GM21367 (cell line): ENCODE data around the gene ZNF362.

Experiments used
- ATAC-seq: cut with Tn5 transposase; IDR thresholded peaks from one replicate; pipeline ENCODE4 v1.9.1; 2021; ENCODE audit not compliant: unreplicated experiment

Gene ZNF362

DNA sequence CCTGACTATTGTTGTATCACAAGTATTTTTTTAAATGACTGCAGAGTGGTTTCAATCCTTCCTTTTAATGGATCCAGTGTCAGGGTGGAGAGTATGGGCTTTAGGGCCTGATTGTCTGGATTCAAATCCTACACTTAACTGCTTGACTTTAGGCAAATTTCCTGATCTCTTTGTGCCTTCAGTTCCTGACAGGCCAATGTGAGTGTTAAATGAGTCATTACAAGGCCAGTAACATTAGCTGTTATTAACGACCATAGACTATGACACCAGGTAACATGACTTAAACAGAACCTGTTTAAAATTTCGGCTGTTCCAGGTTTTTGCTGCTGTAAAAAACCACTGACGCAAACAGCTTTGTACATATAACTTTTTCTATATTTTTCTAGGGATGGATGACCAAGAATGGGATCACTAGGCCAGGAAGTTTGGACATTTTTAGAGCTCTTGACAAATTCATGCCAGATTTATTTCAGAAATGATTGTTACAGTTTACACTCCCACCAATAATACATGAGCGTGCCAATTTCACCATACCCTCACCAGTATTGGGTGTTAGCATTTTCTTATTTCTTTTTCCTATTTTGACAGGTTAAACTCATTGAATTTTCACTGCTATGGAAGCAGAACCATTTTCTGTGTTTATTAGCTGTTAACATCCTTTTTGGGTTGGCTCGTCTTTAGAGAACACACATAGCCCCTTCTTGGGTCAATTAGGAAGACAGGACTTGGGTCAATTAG, 11.3 kb downstream of the ZNF362 start:
- ATAC-seq = no peak

DNA sequence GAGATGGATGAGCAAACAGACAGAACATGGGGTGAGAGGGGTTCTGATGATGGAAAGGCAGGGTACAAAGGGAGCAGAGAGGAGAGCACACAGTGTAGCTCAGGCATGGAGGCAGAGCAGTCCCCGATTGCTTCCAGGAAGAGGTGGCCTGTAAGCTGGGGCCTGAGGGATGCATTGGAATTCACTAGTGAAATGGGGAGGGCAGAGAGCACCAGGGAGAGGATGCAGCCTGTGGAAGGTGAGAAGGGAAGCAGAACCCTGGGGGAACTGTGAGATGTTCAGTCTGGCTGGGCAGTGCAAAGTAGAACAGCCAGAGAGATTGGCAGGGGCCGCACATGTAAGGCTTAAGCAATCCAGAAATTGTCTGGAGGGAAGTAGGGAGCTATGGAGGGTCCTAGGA, 12.2 kb downstream of the ZNF362 start:
- ATAC-seq = no peak

DNA sequence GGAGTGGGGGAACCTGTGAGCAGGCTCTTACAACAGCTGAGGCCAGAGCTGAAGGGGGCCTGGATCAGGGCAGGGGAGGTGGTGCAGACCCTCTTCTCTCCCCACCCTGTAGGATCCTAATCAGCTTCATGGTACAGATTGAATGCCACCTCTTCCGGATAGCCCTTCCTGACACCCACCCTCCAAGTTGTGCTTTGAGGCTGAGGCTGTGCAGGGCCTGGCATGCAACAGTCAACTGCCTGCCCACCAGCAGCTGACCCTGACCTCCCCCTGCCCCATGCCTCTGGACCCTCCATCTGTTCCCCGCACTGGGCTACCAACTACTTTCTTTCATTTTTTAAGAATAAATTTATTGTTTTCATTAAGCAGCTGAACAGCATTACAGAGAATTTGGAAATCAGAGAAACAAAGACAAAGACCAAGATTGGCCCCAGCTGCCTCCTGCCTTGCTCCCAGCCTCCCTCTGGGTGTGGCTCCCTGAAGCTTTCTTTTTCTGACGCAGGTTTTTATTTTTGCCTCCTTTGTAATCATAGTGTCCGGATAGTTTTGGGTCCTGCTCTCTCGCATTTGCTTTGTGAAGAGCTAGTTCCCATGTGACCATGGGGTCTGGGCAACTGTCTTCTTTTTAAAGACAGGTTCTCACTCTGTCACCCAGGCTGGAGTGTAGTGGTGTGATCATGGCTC, 12.8 kb downstream of the ZNF362 start:
- no peak for ATAC-seq

DNA sequence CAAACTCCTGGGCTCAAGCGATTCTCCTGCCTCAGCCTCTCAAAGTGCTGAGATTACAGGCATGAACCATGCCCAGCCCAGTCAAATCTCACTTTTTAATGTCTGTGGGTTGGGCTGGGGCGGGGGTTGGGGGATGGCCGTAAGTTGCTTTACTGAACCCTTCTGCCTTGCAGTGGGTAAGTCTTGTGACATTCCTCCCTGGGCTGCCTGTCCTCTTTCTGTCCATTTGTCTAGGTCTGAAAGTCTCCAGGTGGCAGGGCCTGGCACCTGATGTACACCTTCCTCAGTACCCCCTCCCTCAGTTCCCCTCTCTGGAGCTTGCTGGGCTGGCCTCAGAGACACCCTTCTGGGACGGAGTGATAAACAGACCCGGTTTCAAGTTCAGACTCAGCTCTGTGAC, 13.3 kb downstream of the ZNF362 start:
- ATAC-seq = no peak

DNA sequence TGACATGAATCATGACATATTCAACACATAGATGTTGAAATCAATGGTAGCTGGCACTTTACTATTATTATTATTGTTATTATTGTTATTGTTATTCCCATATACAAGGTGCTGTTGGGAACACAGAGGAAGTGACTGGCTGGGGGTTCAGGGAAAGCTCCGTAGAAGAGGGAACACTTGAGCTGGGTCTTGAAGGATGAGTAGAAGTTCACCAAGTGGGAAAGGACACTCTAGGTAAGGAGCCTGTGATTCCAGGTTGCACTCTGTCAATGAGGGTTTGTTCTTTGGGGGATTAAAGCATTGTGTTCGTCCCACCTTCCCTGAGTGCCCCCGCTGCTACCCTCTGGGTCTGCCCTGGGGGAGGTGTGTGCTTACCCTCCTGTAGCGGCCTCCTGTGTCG, 14.1 kb downstream of the ZNF362 start:
- no peak for ATAC-seq

DNA sequence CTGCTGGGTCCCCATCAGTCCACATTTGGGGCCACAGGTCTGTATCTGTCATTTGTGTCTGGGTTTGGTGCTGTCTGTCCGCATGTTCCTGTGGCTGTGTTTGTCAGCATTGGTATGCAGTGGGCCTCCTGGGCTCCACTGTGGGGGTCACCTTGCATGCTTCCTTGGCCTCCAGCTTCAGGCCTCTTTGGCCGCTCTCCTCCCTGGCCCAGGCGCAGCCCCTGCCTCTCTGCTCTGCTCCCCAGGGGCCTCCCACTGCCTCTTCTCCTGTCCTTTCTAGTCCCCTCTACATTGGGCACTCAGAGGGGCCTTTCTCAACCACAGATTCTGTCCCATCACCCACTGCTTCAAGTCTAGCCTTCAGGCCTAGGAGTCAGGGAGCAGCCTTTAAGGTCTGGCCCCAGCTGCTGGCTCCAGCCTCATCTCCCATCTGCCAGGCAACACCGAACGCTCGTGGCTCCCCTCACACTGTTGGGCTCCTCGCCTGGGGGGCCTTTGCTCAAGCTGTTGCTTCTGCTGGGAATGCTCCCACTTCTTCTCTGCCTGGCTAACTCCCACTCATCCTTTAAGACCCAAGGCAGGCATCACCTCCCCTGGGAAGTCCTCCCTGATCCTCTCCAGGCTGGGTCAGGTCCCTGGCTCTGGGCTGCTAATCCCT, 14.6 kb downstream of the ZNF362 start:
- ATAC-seq = no peak

DNA sequence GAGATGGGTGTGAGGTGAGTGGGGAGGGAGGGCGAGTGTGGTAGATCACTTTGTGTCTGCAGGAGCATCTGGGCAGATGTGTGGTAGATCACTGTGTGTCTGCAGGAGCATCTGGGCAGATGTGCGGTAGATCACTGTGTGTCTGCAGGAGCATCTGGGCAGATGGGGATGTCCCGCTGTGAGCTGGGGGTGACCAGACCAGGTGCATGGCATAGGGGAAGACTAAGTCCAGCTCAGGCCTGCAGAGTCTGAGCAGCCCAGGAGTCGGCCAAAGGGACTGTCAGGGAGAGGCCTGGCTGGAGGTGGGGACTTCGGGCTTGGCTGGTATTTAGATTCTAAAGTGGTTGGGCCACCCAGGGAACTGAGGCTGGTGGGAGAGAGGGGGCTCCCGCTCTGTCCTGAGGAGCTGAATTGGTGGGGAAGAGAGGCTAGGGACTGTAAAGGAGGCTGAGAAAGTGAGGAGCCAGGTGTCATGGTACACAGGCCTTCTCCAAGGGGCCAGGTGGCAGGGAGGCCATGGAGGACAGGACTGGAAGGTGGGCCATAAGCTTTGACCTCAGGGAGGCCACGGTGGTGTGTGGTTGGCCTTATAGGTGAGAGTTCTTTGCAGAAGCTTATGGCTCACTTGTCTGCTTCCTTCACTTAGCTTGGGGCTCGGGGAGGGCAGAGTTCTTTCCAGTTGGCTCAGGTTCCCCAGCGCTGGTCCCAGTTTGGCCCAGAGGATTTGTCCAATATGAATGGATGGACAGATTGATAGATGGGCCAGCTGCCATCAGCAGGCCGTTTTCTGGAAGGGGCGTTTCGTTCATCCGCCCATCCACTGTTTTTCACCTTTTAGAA, 15.6 kb downstream of the ZNF362 start:
- ATAC-seq = no peak

DNA sequence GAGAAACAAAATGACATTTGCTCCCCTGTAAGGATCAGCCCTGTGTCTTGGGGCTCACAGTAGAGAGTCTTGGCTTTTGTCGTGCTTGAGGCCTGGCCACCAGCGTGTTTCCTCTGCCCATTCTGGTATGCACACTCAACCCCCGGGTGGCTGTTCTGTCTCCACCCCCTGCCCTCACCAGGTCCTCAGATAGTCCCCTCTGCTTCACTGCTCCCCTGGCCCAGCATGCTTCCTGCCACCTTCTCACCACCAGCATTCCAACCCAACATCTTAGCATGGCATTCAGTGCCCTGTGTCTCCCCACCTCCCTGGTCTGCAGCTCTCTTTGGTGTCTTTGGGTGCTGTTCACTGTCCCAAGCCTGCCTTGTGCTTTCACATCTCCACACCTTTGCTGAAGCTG, 16.2 kb downstream of the ZNF362 start:
- ATAC-seq = no peak

DNA sequence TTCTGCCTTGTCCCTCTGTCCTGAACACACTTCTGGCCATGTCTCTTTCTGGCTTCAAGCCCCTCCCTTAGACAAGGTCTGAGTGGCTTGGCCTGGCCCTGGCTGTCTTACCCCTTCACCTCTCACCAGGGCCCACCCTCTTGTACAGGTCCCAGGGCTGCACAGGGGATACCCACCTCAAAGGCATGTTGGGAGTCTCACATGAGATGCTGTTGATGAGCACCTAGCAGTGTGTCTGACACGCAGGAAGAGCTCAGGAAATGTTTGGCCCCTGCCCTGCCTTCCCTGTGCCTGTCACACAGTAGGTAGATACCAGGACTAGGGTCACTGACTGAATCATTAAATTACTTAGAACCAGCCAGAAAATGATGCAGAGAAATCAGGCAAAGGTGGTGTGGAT, 16.6 kb downstream of the ZNF362 start:
- no peak for ATAC-seq

DNA sequence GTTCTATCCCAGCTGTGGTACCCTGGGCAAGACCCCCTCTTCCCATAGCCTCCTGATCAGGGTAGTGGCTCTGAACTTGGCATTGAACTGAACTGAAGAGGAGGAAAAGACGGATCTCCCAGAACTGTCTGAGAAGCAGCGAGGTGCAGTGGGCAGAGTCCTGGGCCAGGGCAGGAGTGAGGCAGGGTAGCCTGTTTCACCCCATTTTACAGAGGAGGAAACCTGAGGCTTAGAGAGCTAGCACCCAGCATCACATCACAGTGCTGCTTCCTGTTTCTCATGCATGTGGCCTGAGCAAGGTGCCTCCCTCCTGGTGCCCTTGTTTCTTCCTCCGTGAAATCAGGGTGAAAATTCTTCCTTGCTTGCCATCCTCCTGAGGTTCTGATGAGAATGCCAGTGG, 17.1 kb downstream of the ZNF362 start:
- no peak for ATAC-seq

DNA sequence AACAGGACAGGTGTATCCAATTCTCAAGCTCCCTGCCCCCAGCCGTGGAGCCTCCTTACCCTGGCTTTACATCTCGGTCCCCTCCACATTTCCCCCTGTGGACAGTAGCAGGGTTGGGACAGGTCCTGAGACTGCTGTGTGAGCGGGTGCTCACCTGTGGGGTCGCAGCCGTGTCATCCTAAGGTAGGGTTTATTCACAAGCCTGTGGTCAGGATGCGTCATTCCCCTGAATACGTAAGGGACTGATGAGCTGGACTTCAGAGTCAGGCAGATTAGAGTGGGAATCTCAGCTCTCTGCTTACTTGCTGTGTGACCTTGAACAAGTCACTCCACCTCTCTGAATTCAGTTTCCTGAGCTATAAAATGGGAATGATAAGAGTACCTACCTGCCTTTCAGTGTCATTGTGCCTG, 17.7 kb downstream of the ZNF362 start:
- no peak for ATAC-seq

DNA sequence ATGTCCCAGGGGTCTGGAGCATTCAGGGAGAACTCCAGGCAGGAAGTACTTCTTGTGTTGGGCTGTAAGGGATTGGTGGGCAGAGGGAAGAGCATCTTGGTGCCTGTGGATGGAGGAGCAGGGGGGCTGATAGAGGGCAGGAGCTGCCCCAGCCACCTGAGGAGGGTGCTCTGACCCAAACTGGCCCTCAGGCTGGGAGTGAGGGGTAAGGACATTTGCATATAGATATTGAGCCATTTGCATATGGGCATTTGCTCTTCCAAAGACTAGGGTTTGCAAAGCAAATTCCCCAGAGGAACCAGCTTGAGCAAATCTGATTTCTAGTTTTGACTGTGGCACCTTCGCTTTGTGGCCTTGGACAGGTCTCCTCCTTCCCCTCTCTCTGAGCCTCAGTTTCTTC, 18.2 kb downstream of the ZNF362 start:
- no peak for ATAC-seq

DNA sequence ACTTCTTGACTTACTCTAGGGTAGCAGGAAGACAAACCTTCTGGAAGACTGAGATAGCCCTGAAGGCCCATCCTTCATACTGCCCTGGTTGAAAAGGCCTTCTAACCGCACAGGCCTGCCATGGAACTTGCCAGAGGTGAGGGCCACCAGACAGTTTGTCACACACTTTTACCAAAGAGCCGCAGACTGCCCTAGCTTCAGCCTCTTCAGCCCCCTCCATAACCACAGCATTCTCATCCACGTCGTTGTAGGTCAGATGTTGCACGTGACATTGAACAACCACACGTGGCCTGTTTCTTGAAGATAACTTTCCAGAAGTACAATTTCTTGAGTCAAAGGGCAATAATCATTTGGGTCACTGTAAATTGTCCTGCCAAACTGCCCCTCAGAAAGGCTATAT, 18.9 kb downstream of the ZNF362 start:
- ATAC-seq = no peak

DNA sequence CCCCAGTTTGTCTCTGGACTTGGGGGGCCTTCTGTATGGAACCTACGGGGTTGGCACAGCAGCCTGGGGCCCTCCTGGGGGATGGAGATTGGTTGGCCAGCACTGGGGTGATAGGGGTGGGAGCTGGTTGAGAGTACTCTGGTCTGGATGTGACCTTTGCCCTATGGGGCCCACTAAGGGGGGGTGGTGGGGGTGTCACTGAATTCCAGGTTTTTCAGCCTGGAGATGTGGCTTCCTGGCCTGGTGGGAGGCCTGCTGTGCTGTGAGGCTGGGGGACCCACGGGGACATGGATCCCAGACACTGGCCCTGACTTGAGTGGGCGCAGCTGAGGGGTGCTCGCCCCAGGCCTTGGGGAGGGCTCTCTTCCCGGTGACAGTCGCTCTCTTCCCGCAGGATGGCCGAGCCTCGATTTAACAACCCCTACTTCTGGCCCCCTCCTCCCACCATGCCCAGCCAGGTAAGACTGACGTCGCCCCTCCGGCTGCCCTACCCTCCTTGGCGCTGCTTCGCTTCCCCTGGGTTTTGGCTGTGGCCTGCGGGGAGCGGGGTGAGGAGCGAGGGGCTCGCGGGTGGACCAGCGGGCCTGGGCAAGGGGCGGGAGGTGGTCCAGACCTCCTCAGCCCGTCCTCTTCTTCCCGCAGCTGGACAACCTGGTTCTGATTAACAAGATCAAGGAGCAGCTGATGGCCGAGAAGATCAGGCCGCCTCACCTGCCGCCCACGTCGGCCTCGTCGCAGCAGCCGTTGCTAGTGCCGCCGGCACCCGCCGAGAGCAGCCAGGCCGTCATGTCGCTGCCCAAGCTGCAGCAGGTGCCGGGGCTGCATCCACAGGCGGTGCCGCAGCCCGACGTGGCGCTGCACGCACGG, 19.6 kb downstream of the ZNF362 start:
- no peak for ATAC-seq

DNA sequence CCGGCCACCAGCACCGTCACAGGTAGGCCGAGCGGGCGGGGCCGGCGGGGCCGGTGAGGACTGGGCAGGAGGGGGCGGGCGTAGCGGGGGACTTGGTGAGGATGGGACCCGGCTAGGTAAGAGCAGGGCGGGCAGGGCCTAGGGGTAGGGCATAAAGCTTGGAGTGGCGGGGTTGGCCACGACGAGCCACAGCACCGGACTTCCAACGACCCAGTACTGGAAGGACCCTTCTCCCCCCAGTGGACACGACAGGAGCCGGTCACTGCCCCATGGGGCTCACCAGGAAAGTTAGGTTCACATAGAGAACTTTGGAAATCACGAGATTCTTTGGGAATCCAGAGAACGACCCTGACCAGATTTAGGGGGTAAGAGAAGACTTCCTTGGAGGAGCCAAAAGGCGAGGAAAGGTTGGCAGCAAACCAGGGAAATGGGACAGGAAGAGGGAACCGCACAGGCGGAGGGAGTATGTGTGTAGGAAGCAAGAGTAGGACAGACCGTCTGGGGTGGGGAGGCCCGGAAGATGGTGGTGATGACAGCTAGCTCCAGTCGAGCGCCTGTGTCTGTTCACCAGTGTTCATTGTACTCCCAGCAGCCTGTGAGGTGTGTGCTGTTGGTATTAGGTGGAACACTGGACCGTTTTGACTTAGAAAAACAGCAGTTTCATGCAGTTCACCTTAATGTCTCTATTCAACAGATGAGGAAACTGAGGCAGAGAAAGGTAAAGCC, 20.4 kb downstream of the ZNF362 start:
- ATAC-seq = no peak

DNA sequence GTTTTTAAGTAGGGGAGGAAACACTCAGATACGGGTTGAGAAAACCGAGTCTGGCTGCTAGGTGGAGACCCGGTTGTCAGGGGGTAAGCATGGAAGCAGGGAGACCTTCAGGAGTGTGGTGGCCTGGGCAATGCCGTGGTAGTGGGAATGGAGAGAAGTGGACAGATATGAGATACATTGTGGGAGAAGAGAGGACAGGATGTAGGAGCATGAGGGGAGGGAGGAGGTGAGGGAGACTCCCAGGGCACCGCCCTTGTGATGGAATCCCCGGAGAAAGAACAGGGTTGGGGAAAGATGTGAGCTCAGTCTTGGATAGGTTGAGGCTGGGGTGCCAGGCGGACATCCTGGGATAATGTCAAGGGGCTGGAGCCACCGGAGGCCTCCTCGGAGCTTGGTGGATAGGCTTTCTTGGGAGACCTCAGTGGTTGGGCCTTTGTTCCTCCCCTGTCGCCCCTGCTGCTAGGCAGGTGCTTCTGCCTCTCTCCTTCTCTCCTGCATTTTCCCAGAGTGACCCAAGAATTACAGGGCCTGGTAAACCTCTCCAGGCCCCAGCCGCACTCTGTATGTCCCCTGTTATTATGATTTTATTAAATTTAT, 21.3 kb downstream of the ZNF362 start:
- ATAC-seq = no peak

DNA sequence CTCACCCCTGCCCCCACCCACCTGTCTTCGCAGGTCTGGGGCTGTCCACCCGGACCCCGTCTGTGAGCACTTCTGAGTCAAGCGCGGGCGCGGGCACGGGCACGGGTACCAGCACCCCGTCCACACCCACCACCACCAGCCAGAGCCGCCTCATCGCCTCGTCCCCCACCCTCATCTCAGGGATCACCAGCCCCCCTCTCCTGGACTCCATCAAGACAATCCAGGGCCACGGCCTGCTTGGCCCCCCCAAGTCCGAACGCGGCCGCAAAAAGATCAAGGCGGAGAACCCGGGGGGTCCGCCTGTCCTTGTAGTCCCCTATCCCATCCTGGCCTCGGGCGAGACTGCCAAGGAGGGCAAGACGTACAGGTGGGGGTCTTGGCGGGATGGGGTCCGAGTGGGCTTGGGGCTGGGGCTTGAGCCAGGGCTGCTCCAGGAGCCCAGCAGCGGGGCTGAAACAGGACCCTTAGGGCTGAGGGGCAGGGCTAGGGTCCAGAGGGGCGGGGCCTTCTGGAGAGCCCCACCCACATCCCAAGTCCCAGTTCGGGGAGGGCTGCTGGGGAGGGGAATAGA, 23.9 kb downstream of the ZNF362 start:
- ATAC-seq = no peak

DNA sequence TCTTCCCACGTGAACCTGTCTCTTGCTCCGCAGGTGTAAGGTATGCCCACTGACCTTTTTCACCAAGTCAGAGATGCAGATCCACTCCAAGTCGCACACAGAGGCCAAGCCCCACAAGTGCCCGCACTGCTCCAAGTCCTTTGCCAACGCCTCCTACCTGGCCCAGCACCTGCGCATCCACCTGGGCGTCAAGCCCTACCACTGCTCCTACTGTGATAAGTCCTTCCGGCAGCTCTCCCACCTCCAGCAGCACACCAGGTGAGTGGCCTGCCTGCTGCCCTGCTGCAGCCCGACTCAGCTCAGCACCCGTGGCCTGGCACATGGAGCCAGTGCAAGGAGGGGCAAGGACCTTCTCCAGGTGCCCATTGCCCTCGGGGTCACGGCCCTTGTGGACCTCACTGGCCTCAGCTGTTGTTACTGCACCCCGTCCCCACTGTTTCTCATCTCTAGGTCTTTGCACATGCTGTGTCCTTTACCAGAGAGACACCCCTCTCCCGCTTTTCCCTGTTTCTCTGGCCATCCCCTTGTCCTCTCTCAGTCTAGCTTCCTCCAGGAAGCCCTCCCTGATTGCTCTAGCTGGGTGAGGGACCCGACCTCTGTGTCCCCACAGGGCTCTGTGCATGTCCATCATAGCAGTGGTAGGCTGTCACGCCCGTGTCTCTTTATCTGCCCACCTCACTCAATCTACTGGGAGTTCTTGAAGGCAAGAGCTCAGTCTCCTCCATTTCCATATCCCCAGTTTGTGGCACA, 25.4 kb downstream of the ZNF362 start:
- ATAC-seq = no peak
